ENCODE results near the gene SLC16A1.

SLC16A1 gene

DNA sequence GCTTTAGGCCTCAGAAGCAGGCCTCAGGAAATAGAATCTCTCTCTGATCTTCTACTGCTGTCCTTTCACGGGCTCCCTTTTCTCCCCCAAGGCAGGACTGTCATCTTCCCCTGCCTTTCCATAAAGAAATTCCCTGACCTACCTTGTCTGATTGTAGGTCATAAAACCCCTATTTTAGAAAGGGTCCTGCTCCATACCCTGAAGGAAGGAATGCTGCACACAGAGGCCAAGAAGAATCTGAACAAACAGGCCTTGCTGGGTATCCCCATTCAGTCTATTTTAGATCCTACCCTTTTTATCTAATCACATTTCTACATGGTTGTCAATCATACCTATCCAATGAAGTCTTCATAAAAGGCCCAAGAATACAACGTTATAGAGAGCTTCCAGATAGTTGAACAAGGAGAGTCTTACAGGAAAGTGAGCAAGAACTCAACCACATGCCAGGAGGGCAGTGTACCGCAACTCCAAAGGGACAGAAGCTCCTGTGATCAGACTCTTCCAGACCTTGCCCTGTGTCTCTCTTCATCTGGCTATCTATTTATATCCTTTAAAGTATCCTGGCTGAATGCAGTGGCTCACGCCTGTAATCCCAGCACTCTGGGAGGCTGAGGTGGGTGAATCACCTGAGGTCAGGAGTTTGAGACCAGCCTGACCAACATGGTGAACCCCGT lies 93.1 kb downstream of the SLC16A1 start:
- H3K27ac ChIP-seq (ENCODE audit: low read depth, low read length) = no peak overlapping the region
- H3K9me2 ChIP-seq (replicated peaks; ENCODE audit: insufficient read depth, low read length) = no peaks in the 10 kb centered on the region
- no peaks in the 10 kb centered on the region for H3K36me3 ChIP-seq (ENCODE audit: low read length)
- H3K9me3 ChIP-seq (ENCODE audit: insufficient read depth, low read length) = no peaks in the 10 kb centered on the region
- H3F3A ChIP-seq (ENCODE audit: insufficient read depth) = no peaks in the 10 kb centered on the region
- H3K27me3 ChIP-seq (ENCODE audit: low read length) = no peaks in the 10 kb centered on the region
- TF ChIP-seq, protein P1, sequence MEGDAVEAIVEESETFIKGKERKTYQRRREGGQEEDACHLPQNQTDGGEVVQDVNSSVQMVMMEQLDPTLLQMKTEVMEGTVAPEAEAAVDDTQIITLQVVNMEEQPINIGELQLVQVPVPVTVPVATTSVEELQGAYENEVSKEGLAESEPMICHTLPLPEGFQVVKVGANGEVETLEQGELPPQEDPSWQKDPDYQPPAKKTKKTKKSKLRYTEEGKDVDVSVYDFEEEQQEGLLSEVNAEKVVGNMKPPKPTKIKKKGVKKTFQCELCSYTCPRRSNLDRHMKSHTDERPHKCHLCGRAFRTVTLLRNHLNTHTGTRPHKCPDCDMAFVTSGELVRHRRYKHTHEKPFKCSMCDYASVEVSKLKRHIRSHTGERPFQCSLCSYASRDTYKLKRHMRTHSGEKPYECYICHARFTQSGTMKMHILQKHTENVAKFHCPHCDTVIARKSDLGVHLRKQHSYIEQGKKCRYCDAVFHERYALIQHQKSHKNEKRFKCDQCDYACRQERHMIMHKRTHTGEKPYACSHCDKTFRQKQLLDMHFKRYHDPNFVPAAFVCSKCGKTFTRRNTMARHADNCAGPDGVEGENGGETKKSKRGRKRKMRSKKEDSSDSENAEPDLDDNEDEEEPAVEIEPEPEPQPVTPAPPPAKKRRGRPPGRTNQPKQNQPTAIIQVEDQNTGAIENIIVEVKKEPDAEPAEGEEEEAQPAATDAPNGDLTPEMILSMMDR (IDR thresholded peaks at IDR 0.05; ENCODE audit: insufficient read depth, low read length, poor library complexity, severe bottlenecking) = no peak
- TF ChIP-seq EZH2phosphoT487 (conservative IDR thresholded peaks at IDR 0.05; ENCODE audit: low read length) = no peak
- no peak overlapping the region for H3K4me3 ChIP-seq (ENCODE audit: insufficient read depth, low read length, poor library complexity, severe bottlenecking)
- no peaks in the 10 kb centered on the region for H4K20me1 ChIP-seq (ENCODE audit: low read depth, low read length)
- H3K9ac ChIP-seq (ENCODE audit: low read length) = no peak overlapping the region
- H2AFZ ChIP-seq (ENCODE audit: low read depth, low read length, severe bottlenecking) = no peak overlapping the region
- H3K4me2 ChIP-seq (ENCODE audit: low read depth, low read length, poor library complexity, severe bottlenecking) = no peak overlapping the region
- H3K79me2 ChIP-seq (ENCODE audit: insufficient read depth, low read length) = no peaks in the 10 kb centered on the region
